ENCODE data around the gene KCNIP1.

DNA sequence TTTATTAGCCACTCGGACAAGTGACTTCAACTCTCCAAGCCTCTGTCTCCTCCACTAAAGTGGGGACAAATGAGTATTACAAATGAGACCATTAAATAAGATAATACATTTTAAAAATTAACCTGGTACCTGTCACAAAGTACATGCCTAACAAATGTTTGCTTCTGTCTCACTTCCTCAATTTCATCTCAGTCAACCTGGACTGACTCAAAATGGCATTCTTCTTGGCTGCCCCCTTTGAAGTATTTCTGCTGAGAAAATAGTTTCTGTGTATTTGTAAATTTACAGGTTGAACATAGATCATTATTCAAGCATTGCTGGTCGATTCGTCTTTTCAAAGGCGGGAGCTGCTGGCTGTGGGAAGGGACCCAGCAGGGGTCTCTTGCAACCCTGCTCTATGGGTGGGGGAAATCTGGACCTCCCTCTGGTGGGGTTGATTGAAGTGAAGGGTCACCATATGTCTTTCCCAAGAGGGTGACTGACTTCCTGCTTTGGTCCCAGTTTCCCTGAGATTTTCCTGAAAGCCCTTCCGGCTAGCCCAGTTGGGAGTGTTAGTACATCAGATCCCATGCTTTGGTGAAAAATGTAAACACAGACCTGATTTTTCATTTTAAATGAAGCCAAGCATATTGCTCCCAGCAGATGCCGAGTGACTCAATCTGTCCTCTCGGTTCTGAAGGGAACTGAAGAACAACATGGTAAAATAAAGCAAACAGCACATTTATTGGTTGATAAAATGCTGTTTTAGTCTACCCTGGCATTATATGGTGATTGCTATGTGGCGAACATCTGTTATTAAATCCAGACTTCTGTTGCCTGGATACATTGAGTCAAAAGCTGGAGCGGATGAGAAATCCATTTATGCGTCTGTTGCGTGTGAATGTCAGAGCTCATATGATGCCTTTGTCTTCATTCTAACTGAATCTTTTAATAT, 73.0 kb downstream of the KCNIP1 start:
- TF ChIP-seq, protein P1, sequence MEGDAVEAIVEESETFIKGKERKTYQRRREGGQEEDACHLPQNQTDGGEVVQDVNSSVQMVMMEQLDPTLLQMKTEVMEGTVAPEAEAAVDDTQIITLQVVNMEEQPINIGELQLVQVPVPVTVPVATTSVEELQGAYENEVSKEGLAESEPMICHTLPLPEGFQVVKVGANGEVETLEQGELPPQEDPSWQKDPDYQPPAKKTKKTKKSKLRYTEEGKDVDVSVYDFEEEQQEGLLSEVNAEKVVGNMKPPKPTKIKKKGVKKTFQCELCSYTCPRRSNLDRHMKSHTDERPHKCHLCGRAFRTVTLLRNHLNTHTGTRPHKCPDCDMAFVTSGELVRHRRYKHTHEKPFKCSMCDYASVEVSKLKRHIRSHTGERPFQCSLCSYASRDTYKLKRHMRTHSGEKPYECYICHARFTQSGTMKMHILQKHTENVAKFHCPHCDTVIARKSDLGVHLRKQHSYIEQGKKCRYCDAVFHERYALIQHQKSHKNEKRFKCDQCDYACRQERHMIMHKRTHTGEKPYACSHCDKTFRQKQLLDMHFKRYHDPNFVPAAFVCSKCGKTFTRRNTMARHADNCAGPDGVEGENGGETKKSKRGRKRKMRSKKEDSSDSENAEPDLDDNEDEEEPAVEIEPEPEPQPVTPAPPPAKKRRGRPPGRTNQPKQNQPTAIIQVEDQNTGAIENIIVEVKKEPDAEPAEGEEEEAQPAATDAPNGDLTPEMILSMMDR (IDR thresholded peaks at IDR 0.05 in 2 of 3, conservative IDR thresholded peaks at IDR 0.05 in 1 of 3; ENCODE audit: insufficient read depth in 2 of 3, low read depth in 1 of 3, low read length in 3 of 3), result no peak
- TF ChIP-seq ZC3H4 (CRISPR knock-in tag; IDR thresholded peaks at IDR 0.05; ENCODE audit: borderline replicate concordance) (no peak), ZNF76 (CRISPR knock-in tag; IDR thresholded peaks at IDR 0.05; ENCODE audit: borderline replicate concordance) (no peak), RAD21 (CRISPR knock-in tag; conservative IDR thresholded peaks at IDR 0.05 in 1 of 2, IDR thresholded peaks at IDR 0.05 in 1 of 2) (no peak), SIN3A (IDR thresholded peaks at IDR 0.05; ENCODE audit: borderline replicate concordance in 2 of 2, control insufficient read depth in 1 of 2, low read depth in 2 of 2, low read length in 2 of 2) (no peak), POLR2AphosphoS5 (IDR thresholded peaks at IDR 0.05; ENCODE audit: control insufficient read depth, insufficient read depth, low read depth, low read length) (no peak), CBX5 (IDR thresholded peaks at IDR 0.05; ENCODE audit: borderline replicate concordance, low read depth) (no peak), HNRNPK (IDR thresholded peaks at IDR 0.05; ENCODE audit: low read depth, low read length, poor library complexity, severe bottlenecking) (no peak)
- TF ChIP-seq, protein P2, sequence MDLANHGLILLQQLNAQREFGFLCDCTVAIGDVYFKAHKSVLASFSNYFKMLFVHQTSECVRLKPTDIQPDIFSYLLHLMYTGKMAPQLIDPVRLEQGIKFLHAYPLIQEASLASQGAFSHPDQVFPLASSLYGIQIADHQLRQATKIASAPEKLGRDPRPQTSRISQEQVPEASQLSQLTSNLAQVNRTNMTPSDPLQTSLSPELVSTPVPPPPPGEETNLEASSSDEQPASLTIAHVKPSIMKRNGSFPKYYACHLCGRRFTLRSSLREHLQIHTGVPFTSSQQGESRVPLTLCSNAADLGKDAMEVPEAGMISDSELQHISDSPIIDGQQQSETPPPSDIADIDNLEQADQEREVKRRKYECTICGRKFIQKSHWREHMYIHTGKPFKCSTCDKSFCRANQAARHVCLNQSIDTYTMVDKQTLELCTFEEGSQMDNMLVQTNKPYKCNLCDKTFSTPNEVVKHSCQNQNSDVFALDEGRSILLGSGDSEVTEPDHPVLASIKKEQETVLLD (IDR thresholded peaks at IDR 0.05), result no peak
- TF ChIP-seq, protein P3, sequence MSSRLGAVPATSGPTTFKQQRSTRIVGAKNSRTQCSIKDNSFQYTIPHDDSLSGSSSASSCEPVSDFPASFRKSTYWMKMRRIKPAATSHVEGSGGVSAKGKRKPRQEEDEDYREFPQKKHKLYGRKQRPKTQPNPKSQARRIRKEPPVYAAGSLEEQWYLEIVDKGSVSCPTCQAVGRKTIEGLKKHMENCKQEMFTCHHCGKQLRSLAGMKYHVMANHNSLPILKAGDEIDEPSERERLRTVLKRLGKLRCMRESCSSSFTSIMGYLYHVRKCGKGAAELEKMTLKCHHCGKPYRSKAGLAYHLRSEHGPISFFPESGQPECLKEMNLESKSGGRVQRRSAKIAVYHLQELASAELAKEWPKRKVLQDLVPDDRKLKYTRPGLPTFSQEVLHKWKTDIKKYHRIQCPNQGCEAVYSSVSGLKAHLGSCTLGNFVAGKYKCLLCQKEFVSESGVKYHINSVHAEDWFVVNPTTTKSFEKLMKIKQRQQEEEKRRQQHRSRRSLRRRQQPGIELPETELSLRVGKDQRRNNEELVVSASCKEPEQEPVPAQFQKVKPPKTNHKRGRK (tag; IDR thresholded peaks at IDR 0.05), result no peak
